HEK293 (cell line): ENCODE measurements around the gene KCNQ2.

Experiments
- TCF7L2 ChIP-seq: IDR thresholded peaks from 2 replicates; pipeline ENCODE4 v1.6.1; 2011; ENCODE audit warnings: low read depth, mild to moderate bottlenecking, inconsistent platforms, low read length, moderate library complexity, borderline replicate concordance
- ZBTB11 ChIP-seq: fragments of 450-650 bp; formaldehyde crosslinking; conservative IDR thresholded peaks from 2 replicates; pipeline ENCODE4 v1.5.1; 2016; ENCODE audit warnings: low read depth, missing biosample characterization, missing genetic modification characterization
- ZNF707 ChIP-seq: fragments of 450-650 bp; formaldehyde crosslinking; IDR thresholded peaks from 2 replicates; pipeline ENCODE4 v1.5.1; 2016; ENCODE audit warnings: missing biosample characterization, missing genetic modification characterization

DNA sequence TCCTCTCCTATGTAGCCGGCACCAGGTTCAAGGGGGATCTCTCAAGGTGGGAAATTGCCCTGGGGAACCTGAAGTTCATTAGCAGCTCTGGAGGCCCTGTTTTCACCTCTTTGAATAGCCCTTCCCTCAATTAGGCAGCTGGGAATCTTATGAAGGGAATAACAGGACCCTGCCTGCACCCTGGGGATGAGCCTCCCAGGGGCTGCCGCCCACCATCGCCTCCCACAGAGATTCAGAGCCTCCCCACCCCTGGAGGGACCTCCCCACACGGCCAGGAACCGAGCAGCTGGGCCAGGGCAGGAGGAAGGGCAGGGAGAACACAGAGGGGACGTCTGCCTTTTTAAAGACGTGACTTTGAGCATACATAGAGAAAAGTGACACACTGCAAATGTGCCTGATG, 31.1 kb upstream of the KCNQ2 start:
- no peak for TF ChIP-seq TCF7L2
- no peak for TF ChIP-seq ZBTB11 (tag by site-specific recombination)
- TF ChIP-seq ZNF707 = no peak
